Stimulated activated CD4-positive, alpha-beta T cell treated with anti-CD3 and anti-CD28 coated beads, TNF-alpha, amount 100 ng/mL, for 1 hour (primary cell): Measurements from ENCODE around the gene RANBP3.
A peak's percentile ranks its signal among the peaks of the same experiment; 100 is the strongest.
"Not testable (repeated sequence)": the region's sequence is repeated elsewhere in the genome, so short reads cannot be mapped to it uniquely, and the experiment has no call there.

Experiments
- DNase-seq, 3 donors: peaks; one replicate each; pipeline ENCODE4 v3.0.0-alpha.2; 2020; ENCODE audit warnings: low read depth in 3 of 3, low spot score in 1 of 3

The RANBP3 gene

DNA sequence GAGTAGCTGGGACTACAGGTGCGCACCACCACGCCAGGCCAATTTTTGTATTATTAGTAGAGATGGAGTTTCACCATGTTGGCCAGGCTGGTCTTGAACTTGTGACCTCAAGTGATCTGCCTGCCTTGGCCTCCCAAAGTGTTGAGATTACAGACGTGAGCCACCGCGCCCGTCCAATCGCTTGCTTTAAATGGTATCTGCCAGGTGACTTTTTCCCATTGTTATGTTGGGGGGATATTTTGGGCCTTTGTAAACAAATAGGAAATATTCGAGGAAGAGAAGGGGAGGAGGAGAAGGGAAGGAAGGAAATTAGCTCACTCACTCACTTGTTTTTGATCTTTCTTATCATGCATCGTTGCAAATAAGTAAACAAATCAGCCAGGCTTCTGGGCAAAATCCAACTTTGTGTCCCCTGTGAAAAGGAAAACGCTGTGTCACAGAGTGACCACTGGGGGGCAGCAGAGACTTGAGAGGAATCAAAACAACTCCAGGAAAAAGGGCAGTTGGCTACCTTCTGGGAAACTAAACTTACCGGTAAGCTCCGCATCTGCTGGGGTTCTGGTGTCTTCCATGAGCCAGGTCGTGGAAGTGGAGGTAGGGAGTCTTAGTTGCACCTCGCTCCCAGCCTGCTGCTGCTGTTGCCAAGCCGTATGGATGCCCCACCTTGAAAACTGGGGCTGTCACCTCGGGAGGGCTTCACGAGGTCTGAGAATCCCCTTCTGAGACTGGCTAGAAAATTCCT is 9.3 kb upstream of the RANBP3 start:
- peak; percentile 48 to 54 (median 50) for DNase-seq

DNA sequence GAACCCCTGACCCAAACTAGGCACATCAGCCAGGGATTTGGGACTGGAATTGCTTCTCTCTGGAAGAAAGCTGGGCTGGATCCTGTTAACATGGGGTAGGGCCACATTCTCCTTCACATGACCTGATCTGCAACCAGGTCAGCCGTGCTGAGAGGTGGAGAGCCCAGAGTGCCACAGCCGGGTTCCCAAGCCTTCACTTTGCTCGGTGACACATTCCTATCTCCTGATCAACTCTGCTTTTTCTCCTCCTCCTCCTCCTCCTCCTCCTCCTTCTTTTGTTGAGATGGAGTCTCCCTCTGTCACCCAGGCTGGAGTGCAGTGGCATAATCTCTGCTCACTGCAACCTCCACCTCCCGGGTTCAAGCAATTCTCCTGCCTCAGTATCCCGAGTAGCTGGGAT is 7.9 kb upstream of the RANBP3 start:
- not testable (repeated sequence) for DNase-seq

DNA sequence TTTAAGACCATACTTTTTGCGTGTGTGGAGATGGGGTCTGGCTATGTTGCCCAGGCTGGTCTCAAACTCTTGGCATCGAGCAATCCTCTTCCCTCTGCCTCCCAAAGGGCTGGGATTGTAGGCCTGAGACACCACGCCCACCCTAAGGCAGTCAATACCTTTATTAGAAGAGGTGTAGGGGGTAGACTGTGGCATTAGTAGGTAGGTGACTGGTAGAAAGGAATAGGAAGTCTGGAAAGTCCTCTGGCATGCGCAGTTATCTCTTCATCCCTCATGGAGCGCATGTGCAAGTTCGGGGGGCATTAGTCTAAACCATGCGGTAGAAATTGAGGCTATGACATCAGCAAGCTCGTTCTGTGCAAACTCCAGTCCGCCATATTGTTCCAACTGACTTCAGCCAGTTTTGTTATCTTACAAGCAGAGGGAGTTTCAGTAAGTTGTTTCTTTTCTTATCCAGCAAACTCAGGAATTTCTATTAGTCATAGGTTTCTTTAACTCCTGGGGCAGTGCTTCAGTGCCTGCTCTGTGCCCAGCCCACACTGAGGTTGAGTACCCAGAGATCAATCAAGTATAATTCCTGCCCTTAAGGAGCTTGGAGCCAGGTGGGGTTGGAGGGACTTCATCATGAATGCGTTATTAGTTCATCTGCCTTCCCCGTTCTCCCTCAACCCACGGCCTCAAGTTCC is 7.3 kb upstream of the RANBP3 start:
- DNase-seq = no peak

DNA sequence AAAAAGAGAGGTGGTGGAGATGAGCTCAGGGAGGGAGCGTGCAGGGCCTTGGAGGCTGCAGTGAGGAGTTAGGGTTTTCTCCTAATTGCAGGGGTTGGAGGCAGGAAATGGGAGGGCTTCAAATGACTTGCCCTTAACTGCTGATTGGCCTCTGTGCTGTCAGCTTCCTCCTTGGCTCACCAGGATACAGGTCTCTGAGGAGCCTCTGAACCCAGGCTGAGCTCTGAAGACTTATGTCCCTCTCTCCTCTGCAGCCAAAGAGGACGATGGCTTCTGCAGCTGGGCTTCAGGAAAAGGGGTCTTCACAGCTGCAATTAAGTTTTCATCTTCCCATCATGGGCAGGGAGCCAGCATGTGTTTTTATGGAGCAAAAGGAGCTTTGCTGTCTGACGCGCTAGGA is 6.7 kb upstream of the RANBP3 start:
- DNase-seq = no peak

DNA sequence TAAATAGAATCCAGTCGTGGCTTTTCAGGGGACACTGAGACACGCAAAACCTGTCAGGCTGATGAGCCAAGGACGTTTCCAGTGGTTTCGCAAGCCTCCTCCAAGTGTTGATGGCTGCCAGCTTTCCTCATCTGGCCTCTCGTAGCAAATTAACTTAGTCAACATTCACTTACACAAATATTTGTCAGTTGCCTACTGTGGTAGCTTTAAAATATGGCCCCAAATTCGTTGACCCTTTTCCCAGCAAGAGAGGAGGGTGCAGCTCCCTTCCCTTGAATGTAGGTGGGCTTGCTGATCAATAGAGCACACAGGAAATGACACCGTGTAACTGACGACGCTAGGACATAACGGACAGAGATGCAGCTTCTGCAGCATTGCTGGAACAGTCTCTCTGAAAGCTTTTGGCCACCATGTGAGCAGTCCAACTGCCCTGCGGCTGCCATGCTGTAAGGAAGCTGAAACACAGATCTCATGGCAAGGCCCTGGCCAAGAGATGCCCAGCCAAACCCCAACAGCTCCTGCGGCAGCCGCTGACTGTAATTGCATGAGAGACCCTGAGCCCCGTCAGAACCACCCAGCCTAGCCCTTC is 5.5 kb upstream of the RANBP3 start:
- DNase-seq = no peak

DNA sequence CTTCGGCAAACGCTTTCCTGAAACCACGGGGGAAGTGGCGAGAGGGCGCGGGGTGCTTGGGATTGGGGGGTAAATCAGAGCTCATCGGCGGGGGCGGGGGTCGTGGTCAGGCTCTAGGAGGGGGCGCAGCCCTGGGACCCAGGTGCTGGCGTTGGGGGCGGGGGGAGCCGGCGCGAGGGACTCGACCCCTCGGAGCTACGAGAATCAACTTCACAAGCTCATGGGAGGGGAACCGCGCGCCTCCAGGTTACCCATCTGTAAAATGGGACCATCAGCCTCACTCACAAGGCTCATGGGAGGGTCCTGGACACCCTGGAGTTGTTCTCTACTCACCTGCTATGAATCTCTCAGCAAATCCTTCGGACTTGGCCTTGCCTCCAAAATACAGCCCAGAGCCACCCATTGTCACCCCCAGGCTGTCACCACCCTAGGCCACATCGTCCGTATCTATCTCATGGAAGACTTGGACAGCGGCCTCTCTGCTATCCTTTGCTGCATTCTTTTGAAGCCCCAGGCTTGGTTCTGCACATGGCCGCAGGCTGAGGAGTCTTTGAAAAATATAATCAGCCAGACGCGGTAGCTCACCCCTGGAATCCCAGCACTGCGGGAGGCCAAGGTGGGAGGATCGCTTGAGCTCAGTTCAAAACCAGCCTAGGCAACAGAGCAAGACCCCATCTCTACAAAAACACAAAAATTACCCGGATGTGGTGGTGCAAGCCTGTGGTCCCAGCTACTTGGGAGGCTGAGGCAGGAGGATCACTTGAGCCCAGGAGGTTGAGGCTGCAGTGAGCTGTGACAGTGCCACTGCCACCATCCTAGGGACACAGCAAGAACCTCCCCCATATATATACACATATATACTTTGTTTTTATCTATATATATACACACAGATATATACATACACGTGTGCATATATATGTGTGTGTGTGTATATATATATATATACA is 939 bp upstream of the RANBP3 start:
- no peak for DNase-seq

DNA sequence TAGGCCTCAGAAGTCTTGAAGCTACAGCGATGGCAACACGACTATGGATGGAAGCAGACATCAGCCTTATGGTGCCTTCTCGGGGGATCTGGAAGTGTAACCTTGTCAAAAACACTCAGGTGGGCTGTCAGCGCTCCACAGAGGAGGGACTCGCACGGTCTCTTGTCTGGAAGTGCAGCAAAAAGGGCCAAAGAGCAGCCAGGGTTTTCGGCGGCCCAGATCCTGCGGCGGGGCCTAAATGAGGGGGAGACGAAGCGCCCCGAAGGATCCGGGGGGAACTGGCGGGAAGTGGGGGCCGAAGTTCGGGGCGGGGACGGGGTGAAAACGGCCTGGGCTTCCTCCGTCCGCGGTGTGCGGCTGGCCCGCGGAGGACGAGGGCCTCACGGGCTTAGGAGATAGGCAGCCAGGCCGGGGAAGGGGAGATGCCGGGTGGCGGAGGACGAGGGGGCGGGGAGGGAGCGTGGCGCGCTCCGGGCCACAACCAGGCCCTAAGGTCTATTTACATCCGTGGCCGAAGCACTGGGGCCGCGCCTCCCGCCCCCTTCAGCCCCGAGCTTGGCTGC is 637 bp downstream of the RANBP3 start:
- DNase-seq = no peak

DNA sequence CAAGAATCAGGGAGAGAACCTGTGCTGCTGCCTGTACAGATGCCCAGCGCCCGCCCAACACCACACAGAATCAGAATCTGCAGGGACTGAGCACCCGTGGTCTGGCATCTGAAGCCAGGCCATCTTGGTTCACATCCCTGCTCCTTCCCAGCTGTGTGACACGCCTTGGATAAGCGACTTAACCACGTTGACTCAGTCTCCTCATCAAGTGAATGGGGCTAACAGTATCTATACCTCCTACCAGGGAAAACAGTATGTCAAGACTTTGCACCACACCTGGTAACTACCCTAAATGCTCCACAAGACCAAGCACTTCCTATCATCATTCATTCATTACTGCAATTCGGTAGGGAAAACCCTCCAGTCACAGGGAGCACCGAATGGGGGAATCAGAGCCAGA is 1.2 kb downstream of the RANBP3 start:
- DNase-seq = no peak

DNA sequence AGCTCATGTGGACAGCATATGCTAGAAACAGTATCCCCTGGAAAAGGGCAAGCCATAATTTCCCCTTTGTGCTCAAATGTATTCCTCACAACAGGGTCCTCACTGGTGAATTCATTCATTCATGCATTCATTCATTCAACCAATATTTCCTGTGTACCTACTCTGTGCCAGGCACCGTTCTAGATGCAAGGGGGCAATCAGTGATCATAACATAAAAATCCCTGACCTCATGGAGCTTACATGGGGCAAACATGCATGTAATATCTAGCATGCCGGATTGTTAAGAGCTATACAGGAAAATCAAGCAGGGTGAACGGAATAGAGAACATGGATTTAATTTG is 2.6 kb downstream of the RANBP3 start:
- DNase-seq = no peak

DNA sequence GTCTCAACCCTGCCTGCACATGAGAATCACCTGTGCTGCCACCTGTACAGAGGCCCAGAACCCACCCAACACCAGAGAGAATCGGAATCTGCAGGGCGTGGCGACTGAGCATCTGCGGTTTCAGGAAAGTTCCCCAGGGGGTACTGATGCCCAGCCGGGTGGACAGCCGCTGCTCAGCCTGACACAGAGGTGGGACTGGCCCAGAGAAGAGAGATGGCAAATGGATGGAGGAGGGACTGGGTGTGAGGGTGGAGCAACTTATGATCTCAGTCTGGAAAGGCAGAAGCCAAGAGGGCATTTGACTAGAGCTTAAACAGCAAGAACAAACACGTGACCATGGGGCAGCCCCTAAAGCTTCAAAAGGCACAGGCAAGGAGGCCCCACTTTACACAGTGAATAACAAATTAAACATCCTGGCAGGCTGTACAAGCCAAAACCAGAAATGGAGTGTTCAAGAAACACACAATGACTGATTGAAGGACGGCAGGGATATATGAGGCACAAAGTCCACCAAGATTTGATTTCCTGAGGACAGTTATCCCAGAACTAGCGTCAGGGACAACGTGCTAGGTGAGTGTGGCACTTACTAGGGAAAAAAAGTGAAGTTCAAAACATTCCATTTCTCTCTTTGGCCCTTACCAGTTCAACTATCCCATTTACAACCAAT is 3.1 kb downstream of the RANBP3 start:
- peak in 1 of 3 donors; percentile 29 for DNase-seq

DNA sequence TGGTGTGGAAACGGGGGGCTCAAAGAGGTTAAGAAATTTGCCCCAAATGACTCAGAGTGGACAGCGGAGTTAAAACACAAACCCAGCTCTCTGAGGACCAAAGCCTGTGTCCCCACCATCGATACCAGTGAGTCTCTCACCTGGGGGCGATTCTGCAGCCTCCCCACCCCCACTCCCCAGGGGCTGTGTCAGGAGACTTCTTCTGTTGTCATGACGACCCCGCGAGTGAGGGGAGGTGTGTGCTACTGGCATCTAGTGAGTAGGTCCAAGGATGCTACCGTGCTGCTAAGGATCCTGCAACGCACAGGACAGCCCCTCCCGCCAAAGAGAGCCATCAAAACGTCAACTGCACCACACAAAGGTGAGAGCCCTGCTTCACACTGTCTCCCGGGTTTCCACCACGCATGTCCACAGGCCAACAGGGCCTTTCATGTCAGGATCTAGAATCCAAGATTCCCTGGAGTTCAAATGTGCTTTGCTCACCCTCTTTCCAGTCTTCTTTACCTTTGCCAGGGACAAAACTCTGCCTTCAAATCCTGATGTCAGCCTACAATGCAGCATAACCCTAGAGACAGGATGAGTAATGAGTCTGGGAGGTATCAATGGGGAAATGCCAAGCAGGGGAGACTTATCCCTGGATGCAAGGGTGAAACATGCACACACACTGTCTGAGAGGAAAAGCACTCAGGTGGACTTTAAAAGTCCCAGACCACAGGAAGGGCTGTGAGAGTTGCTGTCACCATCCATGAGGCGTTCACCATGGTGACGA is 3.9 kb downstream of the RANBP3 start:
- no peak for DNase-seq

DNA sequence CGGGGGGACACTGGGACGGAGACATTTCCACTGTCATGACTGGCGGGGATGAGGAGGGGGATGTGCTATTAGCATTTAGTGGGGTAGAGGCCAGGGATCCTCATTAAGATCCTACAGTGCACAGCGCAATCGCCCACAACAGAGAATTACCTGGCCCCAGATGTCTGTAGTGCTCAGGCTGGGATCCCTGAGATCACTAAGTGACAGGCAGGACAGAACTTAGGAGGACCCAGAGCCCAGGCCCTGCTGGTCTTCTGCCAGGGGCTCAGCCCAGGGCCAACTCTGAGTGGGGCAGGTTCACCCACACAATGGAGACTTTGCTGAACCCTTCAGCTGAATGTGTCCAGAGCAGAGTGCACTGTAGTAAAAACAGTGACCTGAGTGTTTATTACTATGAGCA is 4.6 kb downstream of the RANBP3 start:
- no peak for DNase-seq

DNA sequence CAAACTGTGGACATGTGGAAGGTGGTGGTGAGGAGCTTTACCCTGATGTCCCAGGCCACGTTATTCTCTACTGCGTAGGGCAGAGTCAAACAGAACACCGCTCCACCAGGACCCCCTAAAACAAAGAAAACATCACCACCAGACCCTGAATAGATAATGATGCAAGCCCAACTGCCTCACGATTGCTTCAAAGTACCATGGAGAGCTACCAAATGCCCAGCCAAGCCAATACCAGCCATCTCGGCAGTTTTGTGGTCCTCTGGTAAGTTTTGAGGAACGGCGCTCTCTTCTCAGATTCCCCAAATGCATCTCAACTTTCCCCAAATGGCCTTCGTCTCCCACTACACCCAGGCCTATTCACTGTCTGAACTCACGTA is 5.6 kb downstream of the RANBP3 start:
- DNase-seq = no peak

DNA sequence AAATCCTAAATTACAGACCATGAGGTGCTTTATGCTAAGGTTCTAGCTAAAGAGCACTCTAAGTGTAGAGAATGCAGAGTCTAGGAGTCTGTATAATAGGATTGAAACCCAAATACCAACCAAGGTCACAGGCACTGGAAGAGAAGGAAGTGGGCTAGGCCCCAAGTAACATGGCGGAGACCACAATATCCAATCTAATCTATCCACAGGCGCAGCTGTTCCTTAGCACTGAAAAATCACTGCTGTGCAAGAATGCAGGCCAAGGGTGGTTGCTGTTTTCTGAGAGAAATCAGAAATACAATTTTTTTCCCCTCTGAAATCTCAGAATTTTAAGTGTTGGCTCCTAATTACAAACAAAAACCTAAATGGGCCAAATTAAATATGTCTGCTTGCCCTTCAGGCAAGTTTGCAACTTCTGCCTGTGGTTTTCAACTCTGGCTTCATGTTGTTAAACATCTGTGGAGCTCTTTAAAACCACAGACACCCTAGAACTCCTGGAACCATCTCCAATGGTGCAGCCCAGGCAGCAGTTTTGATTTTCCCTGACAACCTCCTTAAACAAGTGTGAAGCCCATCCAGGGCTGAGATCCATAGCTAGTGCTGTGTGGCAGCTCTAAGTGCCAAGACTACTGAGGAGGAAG is 6.1 kb downstream of the RANBP3 start:
- DNase-seq = no peak

DNA sequence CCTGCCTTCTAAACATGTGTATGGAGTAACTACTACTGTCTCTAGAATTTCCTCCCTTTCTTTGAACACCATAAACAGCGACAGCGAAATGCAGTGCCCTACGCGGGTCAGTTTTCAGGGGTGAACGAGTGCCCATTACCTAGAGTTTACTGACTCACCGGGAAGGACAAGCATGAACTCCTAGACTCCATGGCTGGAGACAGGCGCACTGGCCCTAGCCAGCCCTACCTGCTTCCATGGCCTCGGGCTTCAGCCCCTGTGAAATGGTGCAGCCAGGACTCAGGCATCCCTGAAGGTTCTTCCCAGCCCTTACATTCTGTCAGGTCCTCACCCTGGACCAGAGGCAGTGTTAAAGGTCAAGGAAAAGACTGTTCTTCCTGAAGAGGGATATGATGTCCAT is 8.5 kb downstream of the RANBP3 start:
- no peak for DNase-seq

DNA sequence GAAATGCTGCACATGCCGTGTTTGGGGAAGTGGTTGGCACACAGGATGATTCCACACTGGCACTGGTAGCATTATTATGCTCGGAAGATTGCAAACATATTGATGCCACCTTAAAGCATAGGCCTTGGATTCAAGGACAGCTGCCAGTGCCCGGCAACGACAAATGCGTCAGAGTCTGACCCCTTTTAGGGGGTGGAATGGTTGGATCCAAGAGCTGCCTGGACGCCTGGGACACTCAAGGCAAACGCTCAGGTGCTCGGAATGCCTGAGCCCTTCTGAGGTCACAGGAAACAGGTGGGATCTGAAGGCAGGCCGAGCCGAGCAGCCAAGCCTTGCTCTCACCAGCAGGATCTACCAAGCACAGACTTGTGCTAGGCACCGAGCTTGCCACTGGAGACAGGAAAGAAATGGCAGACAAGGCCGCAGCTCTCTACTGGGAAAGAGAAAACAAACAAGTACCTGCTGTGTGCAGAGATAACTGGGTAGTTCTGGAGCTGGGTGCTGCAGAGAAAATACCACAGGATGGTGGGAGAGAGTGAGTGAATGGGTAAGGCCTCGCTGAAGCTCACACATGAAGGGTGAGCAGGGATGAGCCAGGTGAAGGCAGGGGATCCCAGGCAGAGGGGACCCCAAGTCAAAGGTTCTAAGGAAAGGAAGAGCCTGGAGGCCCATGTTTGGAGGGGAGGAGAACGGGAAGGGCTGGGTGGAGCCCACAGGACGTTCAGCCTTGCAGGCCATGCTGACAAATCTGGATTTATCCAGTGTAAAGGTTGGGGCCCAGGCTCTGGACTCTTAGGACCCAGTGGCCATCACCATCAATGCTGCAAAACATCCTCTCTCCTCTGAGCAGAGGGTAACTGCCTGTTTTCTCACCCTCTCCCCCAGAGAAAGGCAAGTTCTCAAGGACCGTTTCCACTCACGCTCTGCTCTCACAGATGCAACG is 9.2 kb downstream of the RANBP3 start:
- DNase-seq = no peak

DNA sequence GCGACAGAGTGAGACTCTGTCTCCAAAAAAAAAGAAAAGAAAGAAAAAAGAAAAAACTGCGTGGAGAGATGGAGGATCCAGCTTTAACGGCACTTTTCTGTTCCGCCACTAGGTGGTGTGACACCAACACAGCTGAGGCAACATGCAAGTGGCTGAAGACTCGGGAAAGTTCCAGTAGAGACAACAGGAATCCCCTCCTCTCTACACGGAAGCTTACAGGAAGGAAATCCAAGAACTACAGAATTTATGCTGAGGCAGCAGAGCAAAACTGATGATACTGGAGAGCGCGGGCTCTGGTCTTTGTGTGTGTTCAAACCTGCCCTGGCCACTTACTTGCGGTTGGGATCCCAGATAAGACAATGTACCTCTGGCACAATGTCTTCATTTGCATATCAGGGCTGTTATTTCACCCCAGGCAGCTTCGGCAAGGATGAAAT is 9.9 kb downstream of the RANBP3 start:
- DNase-seq = peak in 1 of 3 donors; percentile 40

DNA sequence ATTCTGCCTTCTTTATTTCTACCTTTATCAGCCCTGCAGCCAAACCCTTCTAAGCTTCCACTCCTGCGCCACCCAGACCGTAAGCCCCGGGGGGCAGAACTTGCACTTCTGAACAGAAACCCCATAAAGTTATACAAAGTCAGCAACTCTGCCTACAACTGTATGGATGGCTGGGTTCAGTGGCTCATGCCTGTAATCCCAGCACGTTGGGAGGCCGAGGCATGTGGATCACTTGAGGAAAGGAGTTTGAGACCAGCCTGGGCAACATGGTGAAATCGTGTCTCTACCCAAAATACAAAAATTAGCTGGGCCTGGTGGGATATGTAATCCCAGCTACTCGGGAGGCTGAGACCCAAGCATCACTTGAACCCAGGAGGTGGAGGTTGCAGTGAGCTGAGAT is 10.4 kb downstream of the RANBP3 start:
- DNase-seq = no peak
